Smooth muscle cell of the coronary artery (primary cell): Measurements from ENCODE around the gene LGALS12. TPM values are rescaled to one million over a fixed set of nuclear protein-coding genes. Genes with fewer than 3 reads are reported as not detected.

Source experiments
- total RNA-seq: library from RNA; depleted of rRNA; stranded (reverse); fragments of >200 nt; gene quantifications from 2 replicates; pipeline ENCODE4 v1.2.3, GENCODE V29; 2014; ENCODE audit warnings: low replicate concordance

The LGALS12 gene, protein sequence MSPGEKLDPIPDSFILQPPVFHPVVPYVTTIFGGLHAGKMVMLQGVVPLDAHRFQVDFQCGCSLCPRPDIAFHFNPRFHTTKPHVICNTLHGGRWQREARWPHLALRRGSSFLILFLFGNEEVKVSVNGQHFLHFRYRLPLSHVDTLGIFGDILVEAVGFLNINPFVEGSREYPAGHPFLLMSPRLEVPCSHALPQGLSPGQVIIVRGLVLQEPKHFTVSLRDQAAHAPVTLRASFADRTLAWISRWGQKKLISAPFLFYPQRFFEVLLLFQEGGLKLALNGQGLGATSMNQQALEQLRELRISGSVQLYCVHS
- 0.47 TPM in 1 of 2 replicates, not detected in the other for total RNA-seq

DNA sequence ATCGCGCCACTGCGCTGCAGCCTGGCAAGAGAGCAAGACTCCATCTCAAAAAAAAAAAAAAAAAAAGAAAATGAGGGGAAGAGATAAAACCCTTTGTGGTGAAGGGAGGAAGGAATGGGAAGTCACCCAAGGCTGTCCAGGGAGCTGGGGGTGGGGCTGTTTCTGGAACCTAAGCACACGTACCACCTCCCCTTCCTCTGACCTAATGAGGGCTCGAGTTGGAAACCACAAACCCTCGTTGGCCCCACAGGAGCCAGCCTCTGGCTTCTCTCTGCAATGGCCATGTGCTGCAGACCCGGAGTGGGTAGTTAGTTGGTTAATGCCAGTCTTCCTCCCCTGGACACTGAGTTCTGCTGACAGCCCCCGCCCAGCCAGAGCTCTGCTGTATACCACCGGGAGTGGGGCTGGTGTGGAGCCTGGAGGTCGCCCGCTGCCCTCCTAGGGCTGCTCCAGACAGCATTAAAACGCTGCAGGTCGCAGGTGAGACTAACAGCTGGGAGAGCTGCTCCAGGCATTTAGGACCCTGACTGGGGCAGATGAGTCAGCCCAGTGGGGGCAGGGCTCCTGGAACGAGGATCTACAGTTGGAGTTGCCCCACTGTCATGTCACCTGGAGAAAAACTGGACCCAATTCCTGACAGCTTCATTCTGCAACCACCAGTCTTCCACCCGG is at the start of gene LGALS12:
LGALS12 (plus strand) TSS at position 228 of the 672 bp plus-strand sequence; CDS start at position 603, 375 bp downstream.

DNA sequence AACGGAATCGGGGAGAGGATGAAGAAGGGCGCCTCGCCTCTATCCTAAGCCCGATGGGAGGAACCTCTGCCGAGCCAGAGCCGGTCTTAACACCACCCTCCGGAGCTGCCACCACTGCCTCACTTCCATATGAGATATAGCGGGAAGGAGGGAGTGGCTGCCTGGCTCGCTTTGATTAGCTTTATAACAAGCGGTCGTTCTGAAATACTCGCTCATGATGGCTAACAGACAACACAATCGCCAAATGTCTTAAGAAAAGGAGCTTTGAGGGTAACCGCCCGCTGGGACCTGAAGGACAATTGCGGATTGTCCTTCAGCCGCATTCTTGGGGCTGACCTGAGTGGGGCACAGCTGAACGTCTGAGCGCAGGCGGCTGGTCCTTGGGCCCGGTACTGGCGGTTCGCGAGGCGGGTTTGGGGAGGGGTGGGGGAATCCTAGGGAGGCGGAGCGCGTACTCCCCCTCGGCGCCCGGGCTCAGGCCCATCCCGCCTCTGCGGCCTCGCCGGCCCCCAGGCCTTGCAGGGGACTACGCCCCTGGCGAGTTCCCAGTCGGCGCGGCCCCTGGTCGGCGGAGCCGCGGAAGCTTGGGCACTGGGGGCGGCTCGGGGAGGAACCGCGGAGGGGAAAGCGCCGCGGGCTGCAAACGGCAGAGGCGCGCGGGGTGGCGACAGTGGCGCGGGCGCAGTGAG is 15.2 kb upstream of the LGALS12 start, which contains the start of gene PLAAT5:
PLAAT5 (minus strand) TSS at position 617 of the 689 bp plus-strand sequence; CDS start at position 484, 133 bp downstream.

GRCh38 chr11:63536669-63537292 is 30.9 kb downstream of the LGALS12 start, which contains the start of gene PLAAT4:
Gene PLAAT4 (plus strand): TSS chr11:63536808. CDS start chr11:63536869, 61 bp downstream.

GRCh38 chr11:63563201-63564055 is 57.5 kb downstream of the LGALS12 start, which contains the start of gene PLAAT2:
Gene PLAAT2 (minus strand): TSS chr11:63563379. CDS start chr11:63563324, 55 bp downstream.

Other genes starting within 250 kb of the LGALS12 start
- not detected in 2 replicates for gene SLC22A9, start 136.3 kb upstream of the LGALS12 start, total RNA-seq
- gene PLAAT5, start 14.9 kb upstream of the LGALS12 start, total RNA-seq = 1.1 TPM in 1 of 2 replicates, not detected in the other
- 8.3 and 49.4 TPM in 2 replicates for gene PLAAT4, start 30.7 kb downstream of the LGALS12 start, total RNA-seq
- not detected in 2 replicates for gene PLAAT2, start 57.3 kb downstream of the LGALS12 start, total RNA-seq
- gene PLAAT3, start 108.3 kb downstream of the LGALS12 start, total RNA-seq = 18.1 and 52.2 TPM in 2 replicates
- 57.1 and 70.7 TPM in 2 replicates for gene ATL3, start 165.3 kb downstream of the LGALS12 start, total RNA-seq
- 24.1 and 35.3 TPM in 2 replicates for gene RTN3, start 175.4 kb downstream of the LGALS12 start, total RNA-seq